ENCODE data around the gene GLIS1.

GRCh38 chr1:53573522-53573921 lies 165.4 kb downstream of the GLIS1 start:
- no peak for TF ChIP-seq CTCF (IDR thresholded peaks at IDR 0.05)
- TF ChIP-seq POLR2A (IDR thresholded peaks at IDR 0.05): no peak
- TF ChIP-seq EP300 (IDR thresholded peaks at IDR 0.05): no peak

All from ovary (tissue), 3 donors.